Gastrocnemius medialis (tissue), 4 donors: ENCODE measurements around the gene STMND1. TPM values are rescaled to one million over a fixed set of nuclear protein-coding genes. Genes with fewer than 3 reads are reported as not detected.

Source experiments
- ATAC-seq, 2 donors: fragments of 150-250 bp; one replicate each; pipeline ENCODE4 v1.9.1; 2016
- DNase-seq, 2 donors: peaks; one replicate each; pipeline ENCODE4 v3.0.0-alpha.2; 2019
- H3K27ac ChIP-seq, 4 donors: fragments of 200-600 bp; sonication (generic); 1 replicate in 1 of 4; 2 replicates in 3 of 4; pipeline ENCODE4 v1.5.1; 2016 to 2018; ENCODE audit warnings: mild to moderate bottlenecking in 2 of 4, moderate library complexity in 1 of 4
- H3K27me3 ChIP-seq, 3 donors: fragments of 200-600 bp; sonication (generic) in 2 of 3; 1 replicate in 1 of 3; 2 replicates in 2 of 3; pipeline versions ENCODE4 v1.5.1 to v1.6.0; 2016 to 2019; ENCODE audit warnings: mild to moderate bottlenecking in 1 of 3, moderate library complexity in 1 of 3
- H3K36me3 ChIP-seq, 2 donors: fragments of 200-600 bp; sonication (generic) in 1 of 2; one replicate each; pipeline ENCODE4 v1.5.1; 2017 to 2018
- H3K4me1 ChIP-seq, 2 donors: fragments of 200-600 bp; sonication (generic) in 1 of 2; one replicate each; pipeline ENCODE4 v1.5.1; 2016 to 2017; ENCODE audit warnings: mild to moderate bottlenecking in 2 of 2
- H3K4me3 ChIP-seq, 4 donors: fragments of 200-600 bp; sonication (generic) in 3 of 4; 1 replicate in 1 of 4; 2 replicates in 3 of 4; pipeline ENCODE4 v1.5.1; 2016 to 2019; ENCODE audit warnings: mild to moderate bottlenecking in 2 of 4
- H3K9me3 ChIP-seq, 3 donors: fragments of 200-600 bp; sonication (generic) in 2 of 3; 1 replicate in 1 of 3; 2 replicates in 2 of 3; pipeline ENCODE4 v1.5.1; 2016 to 2019
- POLR2A ChIP-seq, 2 donors: fragments of 450-650 bp; IDR thresholded peaks; one replicate each; pipeline ENCODE4 v1.6.1; 2017; ENCODE audit warnings: antibody characterized with exemption in 2 of 2, mild to moderate bottlenecking in 2 of 2, moderate library complexity in 2 of 2
- in situ Hi-C, 4 donors: fragments of 200-750 bp; cut with MboI; loops; one replicate each; pipeline versions ENCODE4 v1.15.0 to v1.8.0; 2017; ENCODE audit warnings: low sequenced_read_pairs in 4 of 4
- intact Hi-C: fragments of 100-400 bp; cut with DNase I; formaldehyde crosslinking; loops from one replicate; pipeline ENCODE4 v1.15.1; 2023; ENCODE audit warnings: low total_unique reads
- total RNA-seq, 4 donors: library from RNA; depleted of rRNA; stranded (reverse); fragments of >200 nt; gene quantifications; one replicate each; pipeline versions ENCODE4 v1.1.0 to v1.2.3, GENCODE V29; 2016
- TF ChIP-seq, protein P1 (sequence below), 5 experiments: fragments of 450-650 bp in 3 of 5; fragments of 200-600 bp in 2 of 5; sonication (generic) in 2 of 5; IDR thresholded peaks in 4 of 5; conservative IDR thresholded peaks in 1 of 5; 1 replicate in 4 of 5; 2 replicates in 1 of 5; pipeline ENCODE4 v1.5.1; 2016 to 2019; ENCODE audit warnings: antibody characterized with exemption in 5 of 5, mild to moderate bottlenecking in 3 of 5, moderate library complexity in 3 of 5

STMND1 gene
- not detected for total RNA-seq

DNA sequence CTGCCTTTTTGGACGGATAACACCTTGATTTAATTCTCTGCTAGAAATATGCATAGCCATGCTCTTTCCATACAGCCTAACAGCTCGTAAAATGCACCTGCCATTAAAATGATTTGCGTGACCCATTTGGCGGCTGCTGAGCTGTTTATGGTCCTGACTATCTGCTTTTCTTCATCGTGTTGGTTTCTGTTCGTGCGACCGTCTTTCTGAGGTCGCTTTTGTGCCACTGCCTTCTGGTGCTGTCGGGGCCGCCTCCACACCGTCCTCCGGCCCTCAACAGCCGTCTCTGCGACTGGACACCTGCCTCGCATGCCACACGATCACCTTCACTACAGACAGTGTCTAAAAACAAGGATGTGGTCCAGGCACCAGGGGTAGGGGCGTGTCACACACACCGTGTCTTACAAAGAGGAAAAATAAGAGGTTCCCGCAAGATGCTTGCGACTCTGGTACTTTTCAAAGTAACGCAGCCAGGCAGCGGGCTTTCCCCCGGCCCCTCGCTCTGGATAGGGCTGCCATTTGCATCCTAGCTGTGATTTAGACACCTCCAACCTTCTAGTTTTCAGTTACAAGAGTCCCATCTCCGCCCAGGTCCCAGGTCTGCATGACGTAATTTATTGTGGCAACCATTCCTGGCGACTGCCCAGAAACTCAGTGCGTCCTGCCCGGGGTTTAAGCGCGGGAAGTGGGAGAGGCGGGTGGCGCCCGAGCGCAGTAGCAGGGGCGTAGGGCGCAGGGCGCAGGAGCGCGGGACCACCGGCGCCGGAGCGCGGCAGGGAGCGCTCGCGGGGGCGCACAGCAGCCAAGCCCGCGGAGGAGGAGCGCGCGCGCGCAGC lies at the start of gene STMND1:
TSS of gene STMND1 (plus strand) at position 629 of the 836 bp plus-strand sequence. CDS start 208 bp downstream, outside the sequence.
- Histone ChIP-seq H3K4me3 (peak within 1 kb of the TSS; percentile 35 to 51 (median 39)), H3K27me3 (peaks cover 0 to 11% (median 0%) of the 10 kb centered on the region in 3 donors), H3K4me1 (no peaks in the 10 kb centered on the region), H3K27ac (no peak within 1 kb of the TSS), H3K9me3 (no peaks in the 10 kb centered on the region), H3K36me3 (no peaks in the 10 kb centered on the region)
- intact Hi-C loops = no loop called here
- DNase-seq (no peak), ATAC-seq (peak in 1 of 2 donors; percentile 33)
- in situ Hi-C loops = no loop called here
- TF ChIP-seq, protein P1, sequence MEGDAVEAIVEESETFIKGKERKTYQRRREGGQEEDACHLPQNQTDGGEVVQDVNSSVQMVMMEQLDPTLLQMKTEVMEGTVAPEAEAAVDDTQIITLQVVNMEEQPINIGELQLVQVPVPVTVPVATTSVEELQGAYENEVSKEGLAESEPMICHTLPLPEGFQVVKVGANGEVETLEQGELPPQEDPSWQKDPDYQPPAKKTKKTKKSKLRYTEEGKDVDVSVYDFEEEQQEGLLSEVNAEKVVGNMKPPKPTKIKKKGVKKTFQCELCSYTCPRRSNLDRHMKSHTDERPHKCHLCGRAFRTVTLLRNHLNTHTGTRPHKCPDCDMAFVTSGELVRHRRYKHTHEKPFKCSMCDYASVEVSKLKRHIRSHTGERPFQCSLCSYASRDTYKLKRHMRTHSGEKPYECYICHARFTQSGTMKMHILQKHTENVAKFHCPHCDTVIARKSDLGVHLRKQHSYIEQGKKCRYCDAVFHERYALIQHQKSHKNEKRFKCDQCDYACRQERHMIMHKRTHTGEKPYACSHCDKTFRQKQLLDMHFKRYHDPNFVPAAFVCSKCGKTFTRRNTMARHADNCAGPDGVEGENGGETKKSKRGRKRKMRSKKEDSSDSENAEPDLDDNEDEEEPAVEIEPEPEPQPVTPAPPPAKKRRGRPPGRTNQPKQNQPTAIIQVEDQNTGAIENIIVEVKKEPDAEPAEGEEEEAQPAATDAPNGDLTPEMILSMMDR (IDR thresholded peaks at IDR 0.05 in 4 of 5, conservative IDR thresholded peaks at IDR 0.05 in 1 of 5) = no peak
- TF ChIP-seq POLR2A (IDR thresholded peaks at IDR 0.05) = no peak

DNA sequence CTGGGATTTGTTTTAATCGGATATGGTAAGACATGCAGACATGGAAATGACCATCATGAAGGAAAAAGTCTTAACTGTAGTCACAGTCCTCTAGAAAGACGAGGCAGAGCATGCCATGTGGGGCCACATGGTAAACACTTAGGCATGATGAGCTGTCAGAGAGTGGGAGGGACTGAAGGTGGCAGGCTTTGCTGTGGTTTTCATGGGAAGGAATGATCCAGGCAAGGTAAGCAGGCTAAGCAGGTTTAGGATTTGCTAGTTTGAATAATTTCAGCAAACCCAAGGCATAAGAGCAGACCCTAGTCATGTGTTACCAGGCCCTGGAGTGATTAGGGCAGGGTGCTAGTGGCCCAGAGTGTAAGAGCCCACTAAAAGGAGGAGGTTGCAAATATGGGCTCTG lies 47.2 kb upstream of the STMND1 start:
- in situ Hi-C loops (no loop called here), intact Hi-C loops (no loop called here)
- Histone ChIP-seq H3K4me1 (no peaks in the 10 kb centered on the region), H3K4me3 (no peak overlapping the region), H3K27ac (no peak overlapping the region), H3K27me3 (no peaks in the 10 kb centered on the region), H3K36me3 (no peaks in the 10 kb centered on the region), H3K9me3 (no peaks in the 10 kb centered on the region)
- TF ChIP-seq POLR2A (IDR thresholded peaks at IDR 0.05) = no peak
- TF ChIP-seq, protein P1 (IDR thresholded peaks at IDR 0.05 in 4 of 5, conservative IDR thresholded peaks at IDR 0.05 in 1 of 5) = no peak
- ATAC-seq (no peak), DNase-seq (no peak)

DNA sequence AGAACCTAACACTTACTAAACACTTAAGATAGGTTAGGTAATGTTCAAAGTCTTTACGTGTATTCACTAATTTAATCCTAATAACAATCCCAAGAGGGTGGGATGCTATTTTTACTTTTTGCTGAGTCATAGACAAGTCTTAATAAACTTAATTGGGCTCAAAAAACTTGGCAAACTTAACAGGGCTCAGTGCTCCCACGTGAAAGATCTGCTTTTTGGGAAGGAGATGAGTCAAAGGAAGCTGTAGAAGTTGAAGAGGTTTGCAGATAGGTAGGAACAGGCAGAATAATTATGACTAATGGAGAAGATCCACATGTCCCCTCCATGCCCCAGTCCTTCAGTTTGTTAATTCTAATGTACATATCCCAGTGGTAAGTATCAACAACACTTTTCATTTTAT lies 44.5 kb upstream of the STMND1 start:
- no peak for DNase-seq
- Histone ChIP-seq H3K36me3 (no peaks in the 10 kb centered on the region), H3K27ac (no peak overlapping the region), H3K27me3 (no peaks in the 10 kb centered on the region), H3K4me1 (no peaks in the 10 kb centered on the region), H3K4me3 (no peak overlapping the region), H3K9me3 (no peaks in the 10 kb centered on the region)
- ATAC-seq = no peak
- intact Hi-C loops = no loop called here
- in situ Hi-C loops = no loop called here
- TF ChIP-seq, protein P1 (IDR thresholded peaks at IDR 0.05 in 4 of 5, conservative IDR thresholded peaks at IDR 0.05 in 1 of 5) = no peak
- TF ChIP-seq POLR2A (IDR thresholded peaks at IDR 0.05) = no peak

DNA sequence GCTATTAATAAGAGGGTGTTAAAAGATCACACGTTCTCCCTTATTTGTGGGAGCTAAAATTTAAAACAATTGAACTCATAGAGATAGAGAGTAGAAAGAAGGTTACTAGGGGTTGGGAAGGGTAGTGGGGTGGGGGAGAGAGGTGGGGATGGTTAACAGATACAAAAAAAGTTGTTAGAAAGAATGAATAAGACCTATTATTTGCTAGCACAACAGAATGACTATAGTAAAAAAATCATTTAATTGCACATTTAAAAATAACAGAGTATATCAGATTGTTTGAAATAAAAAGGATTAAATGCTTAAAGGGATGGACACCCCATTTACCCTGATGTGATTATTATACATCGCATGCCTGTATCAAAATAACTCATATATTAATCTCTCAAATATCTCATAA lies 43.3 kb upstream of the STMND1 start:
- Histone ChIP-seq H3K4me3 (no peak overlapping the region), H3K27ac (no peak overlapping the region), H3K27me3 (no peaks in the 10 kb centered on the region), H3K9me3 (no peaks in the 10 kb centered on the region), H3K4me1 (no peaks in the 10 kb centered on the region), H3K36me3 (no peaks in the 10 kb centered on the region)
- ATAC-seq (no peak), DNase-seq (no peak)
- TF ChIP-seq, protein P1 (IDR thresholded peaks at IDR 0.05 in 4 of 5, conservative IDR thresholded peaks at IDR 0.05 in 1 of 5) = no peak
- no peak for TF ChIP-seq POLR2A (IDR thresholded peaks at IDR 0.05)
- in situ Hi-C loops = no loop called here
- intact Hi-C loops = no loop called here
